ENCODE data around the gene ACER3.
"Not testable (repeated sequence)": the region's sequence is repeated elsewhere in the genome, so short reads cannot be mapped to it uniquely, and the experiment has no call there.

Gene ACER3

DNA sequence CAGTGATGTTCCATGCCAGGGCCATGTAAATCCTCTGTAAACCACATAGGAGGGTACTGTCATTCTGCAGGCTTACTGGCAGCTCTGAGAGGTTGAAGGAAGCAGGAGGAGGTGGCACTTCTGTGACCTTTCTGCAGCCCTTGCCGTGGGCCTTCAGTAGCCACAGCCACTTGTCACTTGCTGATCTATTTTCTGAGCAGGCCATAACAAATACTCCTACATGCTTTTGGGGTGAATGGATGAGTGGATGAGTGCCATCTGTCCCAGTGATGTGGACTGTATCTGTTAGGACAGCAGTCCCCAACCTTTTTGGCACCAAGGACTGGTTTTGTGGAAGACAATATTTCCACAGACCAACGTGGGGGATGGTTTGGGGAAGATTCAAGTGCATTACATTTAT lies 183.6 kb downstream of the ACER3 start:
- DNase-seq: no peak

DNA sequence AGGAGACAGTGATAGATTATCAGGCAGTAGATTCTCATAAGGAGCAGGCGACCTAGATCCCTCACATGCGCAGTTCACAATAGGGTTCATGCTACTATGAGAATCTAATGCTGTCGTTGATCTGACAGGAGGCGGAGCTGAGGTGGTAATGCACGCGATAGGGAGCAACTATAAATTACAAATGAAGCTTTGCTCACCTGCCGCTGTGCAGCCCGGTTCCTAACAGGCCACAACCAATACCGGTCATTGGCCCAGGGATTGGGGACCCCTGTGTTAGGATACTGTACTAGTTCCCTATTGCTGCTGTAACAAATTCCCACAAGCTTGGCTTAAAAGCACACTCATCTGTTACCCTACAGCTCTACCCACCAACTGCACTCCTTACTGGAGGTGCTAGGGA lies 184.2 kb downstream of the ACER3 start:
- DNase-seq: no peak

DNA sequence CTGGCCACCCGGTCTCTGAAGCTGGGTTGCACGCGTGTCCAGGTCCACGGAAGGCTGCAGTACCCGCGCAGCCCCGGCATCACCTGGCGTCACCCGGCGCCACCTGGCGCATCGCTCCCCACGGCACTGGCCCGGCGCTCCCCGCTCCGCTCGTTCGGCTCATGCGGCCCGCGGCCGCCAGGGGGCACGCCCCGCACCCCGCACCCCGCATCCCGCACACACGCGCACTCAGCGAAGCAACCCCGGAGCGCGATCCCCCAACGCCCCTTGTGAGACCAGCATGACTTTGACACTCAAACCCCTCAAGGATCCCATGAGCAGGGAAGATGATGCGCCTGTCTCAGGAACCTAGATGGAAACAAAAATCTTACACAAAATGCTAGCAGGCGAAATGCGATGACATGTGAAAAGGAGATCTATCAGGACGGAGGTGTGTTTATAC lies 185.4 kb downstream of the ACER3 start:
- DNase-seq: peak; percentile 80

DNA sequence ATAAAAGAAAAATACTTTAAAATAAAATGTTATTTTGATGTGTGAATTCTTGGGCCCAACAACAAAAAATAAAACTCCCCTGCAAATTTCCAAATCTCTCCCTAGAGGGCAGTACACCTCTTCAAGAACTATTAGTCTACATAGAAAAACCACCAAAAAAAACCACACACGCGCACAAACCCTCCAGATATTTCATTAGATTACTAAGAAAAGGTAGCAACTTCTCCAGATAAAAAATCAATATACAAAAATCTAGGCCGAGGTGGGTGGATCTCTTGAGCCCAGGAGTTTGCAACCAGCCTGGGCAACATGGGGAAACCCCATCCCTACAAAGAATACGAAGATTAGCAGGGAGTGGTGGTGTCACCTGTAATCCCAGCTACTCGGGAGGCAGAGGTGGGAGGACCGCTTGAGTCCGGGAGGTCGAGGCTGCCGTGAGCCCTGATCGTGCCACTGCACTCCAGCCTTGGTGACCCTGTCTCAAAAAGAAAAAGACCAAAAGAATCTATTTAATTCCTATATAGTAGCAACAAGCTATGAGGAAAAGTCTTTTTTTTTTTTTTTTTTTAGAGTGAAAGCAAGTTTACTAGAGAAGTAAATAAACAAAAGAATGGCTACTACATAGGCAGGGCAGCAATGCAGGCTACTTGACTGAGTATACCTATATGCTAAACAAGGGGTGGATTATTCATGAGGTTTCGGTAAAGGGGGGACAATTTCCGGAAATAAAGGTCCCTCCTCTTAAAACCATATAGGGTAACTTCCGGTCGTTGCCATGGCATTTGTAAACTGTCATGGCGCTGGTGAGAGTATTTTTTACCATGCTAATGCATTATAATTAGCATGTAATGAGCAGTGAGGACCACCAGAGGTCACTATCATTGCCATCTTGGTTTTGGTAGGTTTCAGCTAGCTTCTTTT lies 186.5 kb downstream of the ACER3 start:
- DNase-seq: peak; percentile 75

GRCh38 chr11:77047928-77048446 lies 187.3 kb downstream of the ACER3 start:
- not testable (repeated sequence) for DNase-seq

DNA sequence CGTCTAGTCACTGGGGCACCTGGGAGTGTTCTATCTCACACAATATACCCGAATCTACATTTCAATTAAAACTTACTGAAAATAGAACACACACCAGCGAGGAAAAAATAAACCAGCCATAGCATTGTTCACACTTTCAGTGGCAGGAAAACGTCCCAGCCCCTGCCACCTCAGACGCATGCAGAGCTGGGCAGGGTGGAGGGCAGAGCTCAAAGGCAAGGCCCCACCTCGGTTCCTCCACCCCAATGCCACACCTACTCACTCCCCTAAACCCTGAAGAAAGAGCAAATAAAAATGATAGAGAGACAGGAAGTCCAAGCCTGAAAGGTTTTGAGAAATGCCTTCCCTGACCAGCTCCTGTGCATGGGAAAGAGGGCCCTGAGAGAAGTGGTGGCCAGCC lies 188.3 kb downstream of the ACER3 start:
- no peak for DNase-seq

DNA sequence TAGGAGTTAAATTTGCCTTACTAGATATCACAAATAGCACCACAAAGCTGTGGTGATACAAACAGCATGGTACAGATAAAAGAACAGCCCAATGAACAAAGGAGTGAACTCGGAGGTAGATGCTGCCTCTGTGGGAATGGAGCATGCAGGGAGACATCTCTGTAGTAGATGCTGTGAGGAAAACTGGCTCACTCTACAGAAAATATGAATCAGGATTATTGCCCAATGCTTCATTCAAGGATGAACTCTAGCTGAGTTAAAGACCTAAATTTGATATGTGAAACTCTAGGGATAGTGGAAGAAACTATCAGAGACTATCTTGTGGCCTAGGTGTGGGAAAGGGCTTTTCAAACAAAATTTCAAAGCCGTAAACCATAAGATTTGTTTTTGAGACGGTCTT lies 190.8 kb downstream of the ACER3 start:
- no peak for DNase-seq

DNA sequence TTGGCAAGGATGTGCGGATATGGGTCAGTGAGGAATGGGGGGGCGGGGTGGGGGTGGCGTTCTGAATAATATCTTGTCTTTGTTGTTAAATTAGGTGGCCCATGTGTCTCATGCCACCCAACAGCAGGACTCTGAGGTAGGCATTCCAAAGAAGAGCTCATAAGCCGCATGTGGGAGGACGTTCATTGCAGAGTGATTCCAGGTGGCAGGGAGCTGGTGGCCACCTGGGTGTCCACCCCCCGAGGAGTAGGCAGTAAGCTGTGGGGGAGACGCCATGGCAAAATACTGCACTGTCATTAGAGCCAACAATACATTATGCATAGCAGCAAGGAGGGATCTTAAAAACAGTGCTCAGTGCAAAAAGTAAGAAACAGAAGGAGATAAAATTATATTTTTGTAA lies 191.8 kb downstream of the ACER3 start:
- no peak for DNase-seq

DNA sequence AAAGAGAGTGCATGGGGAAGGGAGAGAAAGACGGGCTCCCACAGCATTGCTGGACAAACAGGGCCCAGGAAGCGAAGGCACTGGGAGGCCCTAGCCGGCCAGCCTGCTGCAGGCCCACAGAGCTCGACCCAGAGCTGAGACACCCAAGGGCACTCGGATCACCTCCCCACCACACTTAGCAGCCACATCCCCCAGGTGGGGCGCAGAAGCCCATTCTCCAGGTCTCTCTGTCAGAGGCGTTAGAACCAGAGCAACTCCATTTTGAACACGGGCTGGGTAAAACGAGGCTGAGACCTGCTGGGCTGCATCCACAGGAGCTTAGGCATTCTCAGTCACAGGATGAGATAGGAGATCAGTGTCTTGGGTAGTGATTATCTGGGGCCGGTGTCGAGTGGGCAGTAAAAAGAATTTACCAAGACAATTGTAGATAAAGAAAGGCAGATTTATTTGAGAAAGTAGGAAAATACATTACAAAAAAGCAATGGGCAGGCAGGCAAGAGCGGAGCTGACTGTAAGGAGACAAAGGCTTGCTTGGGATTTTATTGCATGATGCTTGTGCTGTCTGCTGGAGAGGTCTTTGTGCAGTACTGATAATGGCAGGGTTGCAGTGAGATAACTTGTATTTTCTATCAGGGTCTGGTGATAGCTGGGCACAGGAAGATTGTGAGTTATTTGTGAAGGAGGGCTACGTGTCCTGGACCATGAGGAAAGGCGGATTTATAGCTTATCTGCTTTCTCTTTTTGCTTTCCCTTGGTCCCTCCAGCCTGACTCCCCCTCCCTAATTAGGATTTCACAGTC lies 192.7 kb downstream of the ACER3 start:
- no peak for DNase-seq

- no peak for DNase-seq
Measured at GRCh38 chr11:77054084-77054483, 193.4 kb downstream of the ACER3 start.

- no peak for DNase-seq
Measured at GRCh38 chr11:77055101-77055561, 194.4 kb downstream of the ACER3 start.

- DNase-seq: no peak
Measured at GRCh38 chr11:77055913-77056312, 195.2 kb downstream of the ACER3 start.

DNA sequence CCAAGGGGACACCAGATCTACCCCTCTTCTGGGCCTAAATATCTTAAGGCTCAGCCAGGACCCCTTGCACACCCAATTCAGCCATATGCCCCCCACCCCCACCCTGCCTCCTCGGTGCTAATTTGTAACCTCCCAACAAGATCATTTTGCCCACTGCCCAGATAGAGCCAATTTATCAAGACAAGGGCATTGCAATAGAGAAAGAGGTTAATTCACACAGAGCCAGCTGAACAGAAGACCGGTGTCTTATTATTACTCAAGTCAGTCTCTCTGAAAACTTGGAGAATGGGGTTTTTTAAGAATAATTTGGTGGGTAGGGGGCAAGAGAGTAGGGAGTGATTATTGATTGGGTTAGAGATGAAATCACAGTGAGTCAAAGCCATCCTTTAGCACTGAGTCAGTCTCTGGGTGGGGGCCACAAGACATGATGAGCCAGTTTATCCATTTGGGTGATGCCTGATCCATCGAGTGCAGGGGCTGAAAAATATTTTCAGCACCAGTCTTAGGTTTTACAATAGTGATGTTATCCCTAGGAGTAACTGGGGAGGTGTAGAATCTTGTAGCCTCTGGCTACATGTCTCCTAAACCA lies 196.2 kb downstream of the ACER3 start:
- no peak for DNase-seq

GRCh38 chr11:77057938-77058474 lies 197.3 kb downstream of the ACER3 start:
- DNase-seq: no peak

DNA sequence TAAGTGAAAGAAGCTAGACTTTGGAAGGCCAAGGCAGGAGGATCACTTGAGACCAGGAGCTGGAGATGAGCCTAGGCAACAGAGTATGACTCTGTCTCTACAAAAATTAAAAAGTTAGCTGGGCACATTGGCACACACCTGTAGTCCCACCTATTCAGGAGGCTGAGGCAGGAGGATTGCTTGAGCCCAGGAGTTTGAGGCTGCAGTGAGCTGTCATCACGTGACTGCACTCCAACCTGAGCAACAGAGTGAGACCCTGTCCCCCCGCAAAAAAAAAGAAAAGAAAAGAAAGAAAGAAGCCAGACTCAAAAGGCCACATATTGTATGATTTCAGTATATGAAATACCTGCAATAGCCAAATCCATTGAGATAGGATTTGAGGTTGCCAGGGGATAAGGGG lies 198.2 kb downstream of the ACER3 start:
- DNase-seq: no peak

- no peak for DNase-seq
Measured at GRCh38 chr11:77059806-77060205, 199.1 kb downstream of the ACER3 start.

DNA sequence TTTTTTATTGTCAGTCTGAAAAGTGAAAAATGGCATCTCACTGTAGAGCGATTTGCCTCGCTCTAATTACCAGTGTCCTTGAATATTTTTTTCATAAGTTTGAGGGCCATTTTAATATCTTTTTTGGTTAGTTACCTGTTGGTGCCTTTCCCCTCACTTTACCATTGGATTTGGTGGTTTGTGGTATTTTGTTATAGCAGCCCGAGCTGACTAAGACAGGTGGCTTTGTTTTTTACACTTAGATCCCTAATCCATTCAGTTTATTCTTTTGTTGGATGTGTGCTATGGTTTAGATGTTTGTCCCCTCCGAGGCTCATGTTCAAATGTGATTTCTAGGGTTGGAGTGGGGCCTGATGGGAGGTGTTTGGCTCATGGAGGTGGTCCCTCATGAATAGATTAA lies 199.5 kb downstream of the ACER3 start:
- no peak for DNase-seq

- not testable (repeated sequence) for DNase-seq
Measured at GRCh38 chr11:77061258-77061657, 200.5 kb downstream of the ACER3 start.

DNA sequence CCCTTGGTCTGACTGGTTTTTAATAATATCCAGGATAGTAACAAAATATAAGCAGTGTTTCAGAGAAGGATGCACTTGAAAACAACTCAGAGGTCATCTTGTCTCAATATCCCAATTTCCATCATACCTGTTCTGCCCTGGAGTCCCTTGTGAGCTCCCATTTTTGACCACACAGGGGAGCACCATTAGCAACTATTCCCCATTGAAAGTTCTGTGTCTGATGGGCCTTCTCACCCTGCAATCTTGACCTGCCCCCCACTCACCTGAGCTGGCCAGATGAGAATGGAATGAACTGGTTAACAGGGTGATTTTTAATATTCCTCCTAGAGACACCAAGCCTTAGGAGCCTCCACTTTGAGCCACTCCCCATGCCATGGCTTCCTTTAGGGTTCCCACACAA lies 202.2 kb downstream of the ACER3 start:
- DNase-seq: no peak

DNA sequence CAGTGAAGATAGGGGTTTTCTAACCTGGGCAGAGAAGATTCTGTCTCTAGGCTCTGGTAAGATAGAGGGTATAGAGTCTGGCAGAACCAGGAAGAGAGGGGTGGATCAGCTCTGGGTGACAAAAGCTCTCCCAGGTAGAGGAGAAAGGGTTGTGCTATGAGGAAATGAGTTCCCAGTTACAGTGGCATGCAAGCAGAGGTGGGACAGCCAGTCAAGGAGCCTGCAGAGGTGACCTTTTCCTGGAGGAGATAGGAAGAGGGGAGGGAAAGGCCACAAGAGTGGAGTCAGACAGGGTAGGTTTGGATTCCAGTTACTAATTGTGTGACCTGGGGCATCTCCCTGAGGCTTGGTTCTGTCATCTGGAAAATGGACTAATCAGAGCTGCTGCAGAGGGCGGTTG lies 202.7 kb downstream of the ACER3 start:
- no peak for DNase-seq

DNA sequence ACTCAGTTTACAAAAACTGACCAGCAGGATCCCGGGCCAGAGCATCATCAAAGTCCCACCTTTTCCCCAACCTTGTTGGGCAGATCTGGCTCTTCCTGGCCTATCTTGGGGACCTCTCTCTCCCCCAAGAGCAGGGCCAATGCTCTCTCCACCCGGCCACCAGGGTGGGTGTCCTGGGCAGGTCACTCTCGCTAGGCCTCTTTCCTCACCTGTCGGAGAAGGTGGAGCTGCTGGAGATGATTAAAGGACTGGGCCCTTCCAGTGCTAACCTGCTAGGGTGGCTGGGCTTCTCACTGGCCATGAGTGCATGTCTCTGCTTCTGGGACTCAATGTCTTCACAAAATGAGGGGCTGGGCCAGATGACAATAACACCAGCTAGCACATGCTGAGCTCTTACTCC lies 203.1 kb downstream of the ACER3 start:
- DNase-seq: no peak

DNA sequence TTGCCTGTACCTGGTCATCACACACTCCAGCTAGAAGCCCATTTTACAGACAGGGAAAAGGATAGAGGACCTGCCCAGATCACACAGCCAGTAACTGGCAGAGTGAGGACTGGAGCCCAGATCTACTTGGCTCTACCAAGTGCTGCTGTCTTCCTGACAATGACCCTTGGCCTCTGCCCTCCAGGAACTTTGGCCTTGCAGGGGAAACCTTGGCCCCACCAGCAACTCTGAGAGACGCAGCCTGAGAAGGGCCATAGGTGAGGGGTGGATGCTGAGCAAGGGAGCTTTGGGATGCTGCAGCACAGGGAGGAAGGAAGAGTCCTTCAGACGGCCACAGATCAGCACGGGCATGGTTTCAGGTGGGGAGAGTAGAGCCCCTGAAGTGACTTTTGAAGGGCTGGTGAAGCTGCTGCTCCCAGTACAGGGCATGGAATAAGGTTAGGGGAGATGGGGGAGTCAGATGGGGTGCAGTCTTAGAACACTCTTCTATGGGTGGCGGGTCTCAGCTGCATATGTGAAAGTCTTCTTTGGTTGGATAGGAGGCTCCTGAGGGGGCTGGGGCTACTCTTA lies 204.0 kb downstream of the ACER3 start:
- DNase-seq: no peak

DNA sequence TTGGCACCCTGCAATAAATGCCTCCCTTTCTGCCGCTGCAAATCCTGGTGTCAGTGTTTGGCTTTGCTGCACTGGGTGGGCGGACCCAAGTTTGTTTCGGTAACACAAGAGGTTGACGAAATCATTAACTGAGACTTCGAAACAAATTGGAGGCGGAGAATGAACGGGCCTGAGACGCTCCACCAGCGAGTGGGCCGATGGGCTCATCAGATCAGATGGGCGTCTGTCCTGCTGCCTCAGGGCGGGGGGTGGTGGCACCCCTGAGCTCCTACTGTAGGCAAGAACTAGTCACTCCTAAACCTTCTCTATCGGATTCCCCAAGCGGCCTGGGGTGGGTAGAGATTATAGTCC lies 205.1 kb downstream of the ACER3 start:
- no peak for DNase-seq

Data from activated CD8-positive, alpha-beta memory T cell treated with anti-CD3 and anti-CD28 coated beads for 24 hours (primary cell).